Neural cell (in vitro differentiated cells): ENCODE measurements around the gene STEAP1B. TPM values are rescaled to one million over a fixed set of nuclear protein-coding genes. Genes with fewer than 3 reads are reported as not detected.

Source experiments
- H2AFZ ChIP-seq: fragments of 200-600, 300-800 bp; sonication (generic), shearing (Covaris generic); 2 replicates; pipeline ENCODE4 v1.6.0; 2014; ENCODE audit warnings: low read depth, mild to moderate bottlenecking, antibody characterized with exemption, low read length, moderate library complexity
- H3F3A ChIP-seq: fragments of 200-600 bp; shearing (Covaris generic); 2 replicates; pipeline ENCODE4 v1.6.1; 2016; ENCODE audit warnings: mild to moderate bottlenecking, moderate library complexity, mixed read lengths, antibody characterized with exemption, low read length; ENCODE audit not compliant: insufficient read depth, poor library complexity, severe bottlenecking
- H3K27ac ChIP-seq: fragments of 200-600, 300-800 bp; sonication (generic), shearing (Covaris generic); 2 replicates; pipeline ENCODE4 v1.5.1; 2014; ENCODE audit warnings: mild to moderate bottlenecking, low read length, moderate library complexity
- H3K27me3 ChIP-seq: fragments of 300-800, 200-600 bp; sonication (generic), shearing (Covaris generic); 2 replicates; pipeline ENCODE4 v1.6.0; 2014; ENCODE audit warnings: mild to moderate bottlenecking, low read depth, low read length, moderate library complexity; ENCODE audit not compliant: insufficient read depth
- H3K36me3 ChIP-seq: fragments of 300-800, 200-600 bp; sonication (generic), shearing (Covaris generic); 2 replicates; pipeline ENCODE4 v1.5.1; 2014; ENCODE audit warnings: mild to moderate bottlenecking, antibody characterized with exemption, low read length, moderate library complexity; ENCODE audit not compliant: insufficient read depth
- H3K4me2 ChIP-seq: fragments of 300-800, 200-600 bp; sonication (generic), shearing (Covaris generic); 2 replicates; pipeline ENCODE4 v1.6.0; 2014; ENCODE audit warnings: mild to moderate bottlenecking, low read length
- H3K4me3 ChIP-seq: fragments of 300-800, 200-600 bp; sonication (generic), shearing (Covaris generic); 2 replicates; pipeline ENCODE4 v1.5.1; 2014; ENCODE audit warnings: mild to moderate bottlenecking, low read length, moderate library complexity
- H3K79me2 ChIP-seq: fragments of 200-600 bp; shearing (Covaris generic); replicated peaks from 2 replicates; pipeline ENCODE4 v1.6.0; 2014; ENCODE audit warnings: mild to moderate bottlenecking, low read length, moderate library complexity; ENCODE audit not compliant: insufficient read depth
- H3K9ac ChIP-seq: fragments of 300-800, 200-600 bp; sonication (generic), shearing (Covaris generic); 2 replicates; pipeline ENCODE4 v1.6.1; 2016; ENCODE audit warnings: mild to moderate bottlenecking, low read length, mixed read lengths
- H3K9me2 ChIP-seq: fragments of 200-600 bp; shearing (Covaris generic); 2 replicates; pipeline ENCODE4 v1.6.1; 2016; ENCODE audit warnings: mild to moderate bottlenecking, low read length, mixed read lengths; ENCODE audit not compliant: insufficient read depth
- H3K9me3 ChIP-seq: fragments of 200-600, 300-800 bp; sonication (generic), shearing (Covaris generic); 2 replicates; pipeline ENCODE4 v1.6.1; 2016; ENCODE audit warnings: mild to moderate bottlenecking, mixed run types, low read length, moderate library complexity, mixed read lengths
- H4K20me1 ChIP-seq: fragments of 200-600 bp; shearing (Covaris generic); 2 replicates; pipeline ENCODE4 v1.6.1; 2016; ENCODE audit warnings: mild to moderate bottlenecking, mixed run types; ENCODE audit not compliant: insufficient read depth
- CTCF ChIP-seq: fragments of 450-650 bp; IDR thresholded peaks from 2 replicates; pipeline ENCODE4 v1.5.1; 2014; ENCODE audit warnings: antibody characterized with exemption, mild to moderate bottlenecking, moderate library complexity; ENCODE audit not compliant: poor library complexity, severe bottlenecking
- EP300 ChIP-seq: fragments of 450-650 bp; conservative IDR thresholded peaks from 2 replicates; pipeline ENCODE4 v1.6.1; 2014; ENCODE audit warnings: antibody characterized with exemption, mild to moderate bottlenecking, moderate library complexity; ENCODE audit not compliant: poor library complexity, severe bottlenecking
- EZH2 ChIP-seq: fragments of 200-600, 300-800 bp; shearing (Covaris generic), sonication (generic); IDR thresholded peaks from 2 replicates; pipeline ENCODE4 v1.6.1; 2014; ENCODE audit warnings: antibody characterized with exemption, low read length, borderline replicate concordance, mild to moderate bottlenecking; ENCODE audit not compliant: insufficient read depth, poor library complexity, severe bottlenecking
- MXI1 ChIP-seq: fragments of 450-650 bp; conservative IDR thresholded peaks from 2 replicates; pipeline ENCODE4 v1.6.1; 2014; ENCODE audit warnings: antibody characterized with exemption, mild to moderate bottlenecking; ENCODE audit not compliant: poor library complexity, severe bottlenecking
- POLR2AphosphoS5 ChIP-seq: IDR thresholded peaks from 2 replicates; pipeline ENCODE4 v1.6.1; 2012
- RAD21 ChIP-seq: fragments of 450-650 bp; conservative IDR thresholded peaks from 2 replicates; pipeline ENCODE4 v1.6.1; 2014; ENCODE audit warnings: antibody characterized with exemption, mild to moderate bottlenecking, moderate library complexity
- SMC3 ChIP-seq: fragments of 450-650 bp; conservative IDR thresholded peaks from 2 replicates; pipeline ENCODE4 v1.6.1; 2014; ENCODE audit warnings: antibody characterized with exemption, mild to moderate bottlenecking, moderate library complexity; ENCODE audit not compliant: poor library complexity
- TAF1 ChIP-seq: IDR thresholded peaks from 2 replicates; pipeline ENCODE4 v1.6.1; 2012; ENCODE audit warnings: low read depth
- polyA plus RNA-seq: library from polyadenylated mRNA; depleted of rRNA; stranded (reverse); fragments of >200 nt; gene quantifications from 2 replicates; pipeline ENCODE4 v1.2.3, GENCODE V29; 2014
- TF ChIP-seq, protein P1 (sequence below): IDR thresholded peaks from 2 replicates; pipeline ENCODE4 v1.6.1; 2012; ENCODE audit warnings: borderline replicate concordance

The STEAP1B gene
- polyA plus RNA-seq, 1 donor from 2014 or later = 0.51 TPM

GRCh38 chr7:22487978-22488642, 11.9 kb downstream of the STEAP1B start:
- Histone ChIP-seq H3K9me3 (no peaks in the 10 kb centered on the region), H4K20me1 (no peaks in the 10 kb centered on the region), H3K27ac (no peak overlapping the region), H3K4me2 (no peak overlapping the region), H3K9me2 (no peaks in the 10 kb centered on the region), H3K27me3 (no peaks in the 10 kb centered on the region), H3K79me2 (no peaks in the 10 kb centered on the region), H3K4me3 (no peak overlapping the region), H2AFZ (no peak overlapping the region), H3K9ac (no peak overlapping the region), H3K36me3 (no peaks in the 10 kb centered on the region), H3F3A (no peaks in the 10 kb centered on the region)
- TF ChIP-seq EZH2 (no peak), SMC3 (no peak), EP300 (no peak), TAF1 (no peak), CTCF (no peak), RAD21 (no peak)

DNA sequence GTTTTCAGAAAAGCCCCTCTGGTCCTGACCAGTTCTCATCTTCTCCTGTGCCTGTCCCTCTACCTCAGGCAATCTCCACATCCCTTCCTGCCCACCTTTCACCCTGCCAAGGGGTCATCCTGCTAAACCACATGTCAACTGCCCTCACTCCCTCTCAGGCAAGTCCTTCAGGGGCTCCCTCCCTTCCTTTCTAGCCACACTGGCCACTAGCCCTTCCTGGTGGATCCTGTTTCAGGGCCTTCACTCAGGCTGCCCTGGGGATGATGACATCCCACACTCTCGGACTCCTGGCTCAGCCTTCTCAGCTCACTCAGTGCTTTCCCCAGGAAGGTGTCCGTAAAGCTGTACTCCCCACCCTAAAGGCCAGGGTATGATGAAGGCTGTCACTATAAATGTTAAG, 13.4 kb downstream of the STEAP1B start:
- Histone ChIP-seq H3K36me3 (no peaks in the 10 kb centered on the region), H3K4me3 (no peak overlapping the region), H2AFZ (no peak overlapping the region), H3K79me2 (no peaks in the 10 kb centered on the region), H3K9ac (no peak overlapping the region), H3F3A (no peaks in the 10 kb centered on the region), H3K9me3 (no peaks in the 10 kb centered on the region), H3K27me3 (no peaks in the 10 kb centered on the region), H3K4me2 (no peak overlapping the region), H4K20me1 (no peaks in the 10 kb centered on the region), H3K9me2 (no peaks in the 10 kb centered on the region), H3K27ac (no peak overlapping the region)
- TF ChIP-seq EP300 (no peak), EZH2 (no peak), RAD21 (no peak), CTCF (no peak), MXI1 (no peak), POLR2AphosphoS5 (no peak), SMC3 (no peak), TAF1 (no peak)
- TF ChIP-seq, protein P1, sequence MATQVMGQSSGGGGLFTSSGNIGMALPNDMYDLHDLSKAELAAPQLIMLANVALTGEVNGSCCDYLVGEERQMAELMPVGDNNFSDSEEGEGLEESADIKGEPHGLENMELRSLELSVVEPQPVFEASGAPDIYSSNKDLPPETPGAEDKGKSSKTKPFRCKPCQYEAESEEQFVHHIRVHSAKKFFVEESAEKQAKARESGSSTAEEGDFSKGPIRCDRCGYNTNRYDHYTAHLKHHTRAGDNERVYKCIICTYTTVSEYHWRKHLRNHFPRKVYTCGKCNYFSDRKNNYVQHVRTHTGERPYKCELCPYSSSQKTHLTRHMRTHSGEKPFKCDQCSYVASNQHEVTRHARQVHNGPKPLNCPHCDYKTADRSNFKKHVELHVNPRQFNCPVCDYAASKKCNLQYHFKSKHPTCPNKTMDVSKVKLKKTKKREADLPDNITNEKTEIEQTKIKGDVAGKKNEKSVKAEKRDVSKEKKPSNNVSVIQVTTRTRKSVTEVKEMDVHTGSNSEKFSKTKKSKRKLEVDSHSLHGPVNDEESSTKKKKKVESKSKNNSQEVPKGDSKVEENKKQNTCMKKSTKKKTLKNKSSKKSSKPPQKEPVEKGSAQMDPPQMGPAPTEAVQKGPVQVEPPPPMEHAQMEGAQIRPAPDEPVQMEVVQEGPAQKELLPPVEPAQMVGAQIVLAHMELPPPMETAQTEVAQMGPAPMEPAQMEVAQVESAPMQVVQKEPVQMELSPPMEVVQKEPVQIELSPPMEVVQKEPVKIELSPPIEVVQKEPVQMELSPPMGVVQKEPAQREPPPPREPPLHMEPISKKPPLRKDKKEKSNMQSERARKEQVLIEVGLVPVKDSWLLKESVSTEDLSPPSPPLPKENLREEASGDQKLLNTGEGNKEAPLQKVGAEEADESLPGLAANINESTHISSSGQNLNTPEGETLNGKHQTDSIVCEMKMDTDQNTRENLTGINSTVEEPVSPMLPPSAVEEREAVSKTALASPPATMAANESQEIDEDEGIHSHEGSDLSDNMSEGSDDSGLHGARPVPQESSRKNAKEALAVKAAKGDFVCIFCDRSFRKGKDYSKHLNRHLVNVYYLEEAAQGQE = no peak
